HepG2 (cell line): ENCODE results near the gene SUPT6H. TPM values are rescaled to one million over a fixed set of nuclear protein-coding genes. Genes with fewer than 3 reads are reported as not detected.
A peak's percentile ranks its signal among the peaks of the same experiment; 100 is the strongest.

ENCODE experiments used
- AGO1 ChIP-seq: fragments of 200-400 bp; formaldehyde crosslinking; IDR thresholded peaks from 2 replicates; pipeline ENCODE4 v1.6.1; 2017; ENCODE audit warnings: mild to moderate bottlenecking, low read depth, low read length, moderate library complexity; ENCODE audit not compliant: poor library complexity, severe bottlenecking
- GABPB1 ChIP-seq: IDR thresholded peaks from 2 replicates; pipeline ENCODE4 v1.6.1; 2016; ENCODE audit warnings: mild to moderate bottlenecking, missing genetic modification reagents, moderate library complexity, missing compliant biosample characterization
- HDAC1 ChIP-seq: sonication (generic); formaldehyde crosslinking; IDR thresholded peaks from 2 replicates; pipeline ENCODE4 v1.5.1; 2020; ENCODE audit warnings: mild to moderate bottlenecking, missing genetic modification reagents
- KDM2A ChIP-seq: sonication (generic); formaldehyde crosslinking; IDR thresholded peaks from 2 replicates; pipeline ENCODE4 v1.4.0; 2020; ENCODE audit warnings: low read depth, missing genetic modification reagents, borderline replicate concordance
- NFIB ChIP-seq: sonication (generic); formaldehyde crosslinking; IDR thresholded peaks from 2 replicates; pipeline ENCODE4 v1.9.0; 2021; ENCODE audit warnings: missing genetic modification reagents, mild to moderate bottlenecking, borderline replicate concordance
- POLR2A ChIP-seq, 2 experiments: IDR thresholded peaks; 2 replicates each; pipeline ENCODE4 v1.6.1; 2011; ENCODE audit warnings: low read depth in 2 of 2, low read length in 2 of 2, mild to moderate bottlenecking in 1 of 2, moderate library complexity in 1 of 2; ENCODE audit not compliant: insufficient read depth in 1 of 2
- SATB2 ChIP-seq: sonication (generic); formaldehyde crosslinking; IDR thresholded peaks from 2 replicates; pipeline ENCODE4 v1.5.0; 2020; ENCODE audit warnings: missing genetic modification reagents
- ZBTB39 ChIP-seq: sonication (generic); formaldehyde crosslinking; IDR thresholded peaks from 2 replicates; pipeline ENCODE4 v1.5.0; 2020; ENCODE audit warnings: missing genetic modification reagents
- ZFX ChIP-seq: sonication (generic); formaldehyde crosslinking; IDR thresholded peaks from 2 replicates; pipeline ENCODE4 v1.4.0; 2020; ENCODE audit warnings: mild to moderate bottlenecking, low read depth, missing genetic modification reagents, moderate library complexity
- ZGPAT ChIP-seq: IDR thresholded peaks from 2 replicates; pipeline ENCODE4 v1.6.1; 2016; ENCODE audit warnings: mild to moderate bottlenecking
- ZNF318 ChIP-seq: sonication (generic); formaldehyde crosslinking; IDR thresholded peaks from 2 replicates; pipeline ENCODE4 v1.4.0; 2020; ENCODE audit warnings: mild to moderate bottlenecking, missing genetic modification reagents
- ZNF615 ChIP-seq: sonication (generic); formaldehyde crosslinking; IDR thresholded peaks from 2 replicates; pipeline ENCODE4 v1.5.0; 2020; ENCODE audit warnings: mild to moderate bottlenecking, missing genetic modification reagents, borderline replicate concordance
- ZSCAN5A ChIP-seq: sonication (generic); formaldehyde crosslinking; IDR thresholded peaks from 2 replicates; pipeline ENCODE4 v1.8.0; 2022; ENCODE audit warnings: mild to moderate bottlenecking, missing genetic modification reagents, borderline replicate concordance
- polyA plus RNA-seq, 8 experiments: library from polyadenylated mRNA; depleted of rRNA in 3 of 8; stranded (reverse) in 7 of 8; unstranded in 1 of 8; fragments of >200 nt; fragmentation: Illumina TruSeq in 4 of 8; extraction: Trizol in 4 of 8; gene quantifications; 2 replicates each; pipeline versions ENCODE4 v1.2.1 to v1.2.3, GENCODE V29; 2011 to 2016; ENCODE audit warnings: low read depth in 4 of 8, missing spikeins in 1 of 8, mixed read lengths in 1 of 8; ENCODE audit not compliant: insufficient read depth in 1 of 8
- total RNA-seq, 5 experiments: library from RNA; depleted of rRNA; stranded (reverse); fragments of >200 nt; fragmentation: Illumina TruSeq; extraction: Trizol; gene quantifications; 2 replicates each; pipeline ENCODE4 v1.2.3, GENCODE V29; 2016; ENCODE audit warnings: low read depth in 1 of 5

SUPT6H gene
- total and polyA plus RNA-seq, 2 of the 13 experiments (the other 11 are each of a cell fraction or from before 2014, with no cell fraction given) = 32.7 to 39.9 TPM

- no peak for TF ChIP-seq ZNF318
- TF ChIP-seq ZSCAN5A (CRISPR knock-in tag) = peak; percentile 78; the same call in 1 of the 2 replicates
- TF ChIP-seq ZGPAT (CRISPR knock-in tag) = peak; percentile 89
- TF ChIP-seq KDM2A (CRISPR knock-in tag) = peak; percentile 69
- no peak for TF ChIP-seq AGO1
- no peak for TF ChIP-seq NFIB (CRISPR knock-in tag)
- TF ChIP-seq GABPB1 (CRISPR knock-in tag) = no peak; the same call in 1 of the 2 replicates
- no peak for TF ChIP-seq SATB2
- peak; percentile 76; the same call in 1 of the 2 replicates for TF ChIP-seq ZNF615
- peak; percentile 74 for TF ChIP-seq ZFX (CRISPR knock-in tag)
- TF ChIP-seq ZBTB39 (CRISPR knock-in tag) = no peak
- peak; percentile 96 to 99 for TF ChIP-seq POLR2A (IDR thresholded peaks at IDR 0.05; ENCODE audit: insufficient read depth in 1 of 2, low read depth in 2 of 2, low read length in 2 of 2)
- peak; percentile 87 for TF ChIP-seq HDAC1 (CRISPR knock-in tag)
Observed at GRCh38 chr17:28698253-28698941, 36.4 kb downstream of the SUPT6H start (continued).
